Anterior cingulate cortex (tissue), 58 donors: ENCODE measurements around the gene WDR35.
"Not testable (repeated sequence)": the region's sequence is repeated elsewhere in the genome, so short reads cannot be mapped to it uniquely, and the experiment has no call there.

Experiments
- DNase-seq, 58 donors: peaks; one replicate each; lab custom pipeline; 2025; lab: John Stamatoyannopoulos, UW

WDR35 gene

DNA sequence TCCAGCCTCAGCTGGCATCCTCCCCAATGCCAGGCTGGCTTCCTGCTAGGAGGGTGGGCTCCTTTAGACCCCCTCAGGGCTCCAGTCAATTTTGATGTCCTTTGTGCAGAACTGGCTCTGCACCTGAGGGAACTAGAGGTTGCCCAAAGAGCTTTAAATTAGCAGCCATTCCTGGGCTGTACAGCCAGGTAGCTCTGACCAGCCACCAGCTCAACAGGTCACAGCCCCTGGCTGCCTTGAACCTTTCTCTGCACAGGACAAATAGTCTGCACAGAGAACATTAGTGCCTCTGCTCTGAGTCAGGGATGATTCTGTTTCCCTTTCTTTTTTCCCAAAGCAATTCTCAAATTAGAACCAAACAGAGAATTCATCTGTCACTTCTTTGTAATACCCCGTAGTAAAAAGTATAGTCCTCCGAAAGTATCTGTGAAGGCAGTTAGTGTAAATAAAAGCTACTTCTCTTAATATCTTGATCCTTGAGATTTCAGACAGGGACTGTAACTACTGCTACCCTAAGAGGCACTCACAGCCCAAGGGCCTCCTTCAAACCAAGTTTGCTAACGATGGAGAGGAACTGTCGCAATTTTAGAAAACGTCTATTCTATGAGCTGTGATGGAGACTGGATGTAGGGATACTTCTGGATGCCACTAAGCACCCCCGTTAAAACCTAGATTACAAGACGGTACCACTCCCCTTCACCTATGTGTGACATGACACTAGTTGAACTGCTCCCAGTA, 91.1 kb downstream of the WDR35 start:
- DNase-seq, result no peak

GRCh38 chr2:19897623-19898245, 92.2 kb downstream of the WDR35 start:
- DNase-seq, result no peak

DNA sequence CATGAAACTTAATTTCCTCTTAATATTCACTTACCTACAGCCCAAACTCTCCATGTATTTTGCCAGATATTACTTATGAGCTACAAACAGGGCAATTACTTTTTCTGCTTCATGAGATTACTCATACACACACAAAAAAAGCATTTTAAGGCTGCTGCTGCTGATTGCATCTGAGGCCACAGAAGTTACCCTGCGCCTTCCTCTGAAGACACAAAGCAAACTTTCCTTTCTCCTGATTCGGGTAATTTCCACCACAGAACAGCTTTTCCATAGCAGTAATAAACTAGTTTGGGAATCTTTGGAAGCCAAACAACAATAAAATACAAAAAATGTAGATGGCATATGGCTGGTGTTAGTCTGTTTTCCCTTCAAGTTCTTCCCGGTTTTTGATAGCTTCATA, 94.4 kb downstream of the WDR35 start:
- DNase-seq, result no peak

- DNase-seq, result no peak
These were observed 95.6 kb downstream of the WDR35 start for GRCh38 chr2:19894134-19894792.

- DNase-seq, result no peak
These were observed 96.3 kb downstream of the WDR35 start for GRCh38 chr2:19893520-19894133.

- not testable (repeated sequence) for DNase-seq
These were observed 97.9 kb downstream of the WDR35 start for GRCh38 chr2:19891971-19892370.

DNA sequence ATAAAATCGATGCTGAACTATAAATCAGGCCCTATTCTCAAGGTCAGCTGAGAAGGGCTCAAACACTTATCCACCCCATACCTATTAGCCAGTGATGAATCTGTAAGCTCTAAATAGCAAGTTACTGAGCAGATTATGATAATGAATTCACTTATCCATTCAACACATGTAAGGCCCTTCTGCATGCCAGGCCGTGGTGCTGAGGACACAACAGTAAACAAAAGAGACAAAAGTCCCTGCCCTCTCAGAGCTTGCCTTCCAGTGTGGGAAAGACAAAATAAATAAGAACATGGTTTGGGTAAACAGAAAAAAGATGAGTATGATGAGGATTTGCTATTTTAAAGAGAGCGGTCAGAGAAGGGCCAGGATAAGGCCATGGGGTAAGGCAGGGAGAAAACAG, 99.8 kb downstream of the WDR35 start:
- DNase-seq, result no peak

- DNase-seq, result peak in 3 of 58 donors; percentile 1 to 20 (median 10)
These were observed 101.1 kb downstream of the WDR35 start for GRCh38 chr2:19888831-19889230.

DNA sequence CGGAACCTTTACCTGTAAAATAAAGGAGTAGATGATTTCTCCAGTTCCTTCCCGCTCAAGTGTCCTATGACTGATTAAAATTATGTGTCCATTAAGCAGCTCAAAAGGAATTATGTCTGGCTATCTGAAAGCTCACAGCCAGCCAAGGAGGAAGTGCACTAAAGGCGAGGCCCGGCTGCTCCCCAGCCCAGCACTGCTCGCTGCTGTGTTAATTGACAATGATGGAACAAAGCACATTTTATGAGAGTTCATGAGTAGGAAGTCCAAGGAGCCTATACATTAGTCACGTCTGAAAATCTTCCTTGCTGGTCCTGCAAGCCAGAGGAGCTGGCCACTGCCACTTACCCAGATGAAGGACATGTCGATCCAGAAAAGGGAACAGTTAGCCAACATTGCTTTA, 102.4 kb downstream of the WDR35 start:
- DNase-seq, result no peak

- DNase-seq, result peak in 1 of 58 donors; percentile 6
These were observed 103.6 kb downstream of the WDR35 start for GRCh38 chr2:19886261-19886660.

- DNase-seq, result no peak
These were observed 104.1 kb downstream of the WDR35 start for GRCh38 chr2:19885791-19886190.

DNA sequence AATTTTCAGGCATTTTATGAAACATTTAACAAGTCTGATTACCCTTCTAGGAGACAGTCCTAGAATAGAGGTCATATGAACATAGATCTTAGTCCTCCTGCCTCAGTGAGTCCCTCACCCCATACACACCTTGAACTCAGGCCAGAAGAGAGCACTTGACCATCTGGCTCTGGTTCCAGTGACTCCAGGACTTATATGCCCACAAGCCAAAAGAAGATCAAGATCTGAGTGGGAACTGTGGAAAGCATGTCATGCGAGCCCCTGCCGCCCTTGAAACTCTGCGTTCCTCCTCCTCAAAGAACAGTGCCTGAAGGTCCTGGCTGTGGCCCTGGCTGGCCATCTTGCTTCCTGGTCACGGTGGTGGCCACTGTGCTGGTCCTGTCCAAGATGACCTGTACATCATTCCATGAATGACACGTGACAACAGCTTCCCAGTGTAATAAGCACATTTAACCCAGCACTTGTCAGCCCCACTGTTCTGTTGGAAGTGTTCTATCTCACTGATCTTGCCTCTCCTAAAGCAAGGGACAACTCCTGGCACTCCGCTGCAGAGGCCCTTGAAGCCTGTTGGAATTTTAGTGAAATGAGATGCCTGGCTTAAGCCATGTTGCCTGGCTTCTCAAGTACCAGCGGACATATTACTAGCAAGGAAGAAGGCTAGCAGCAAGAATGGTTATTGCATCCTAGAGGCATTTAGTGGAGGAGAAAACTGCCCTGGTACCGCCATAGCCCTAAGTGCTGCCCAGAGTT, 105.8 kb downstream of the WDR35 start:
- DNase-seq, result no peak

GRCh38 chr2:19883486-19883885, 106.4 kb downstream of the WDR35 start:
- no peak for DNase-seq

DNA sequence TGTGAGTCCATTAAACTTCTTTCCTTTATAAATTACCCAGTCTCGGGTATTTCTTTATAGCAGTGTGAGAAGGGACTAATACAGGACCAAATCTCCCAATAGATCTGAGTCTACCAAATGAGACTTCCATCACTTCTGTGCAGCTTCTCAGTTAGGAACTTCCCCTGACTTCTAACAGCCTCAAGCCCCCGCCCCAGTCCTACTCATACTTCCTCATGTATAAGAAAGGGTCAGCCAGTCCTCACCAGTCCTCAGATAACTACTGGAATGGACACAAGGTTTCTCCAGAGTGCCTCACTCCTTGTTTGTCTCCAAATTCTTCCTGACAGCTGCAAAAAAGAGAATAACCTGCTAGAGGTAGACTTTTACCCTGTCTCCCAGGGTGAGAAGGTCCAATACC, 107.6 kb downstream of the WDR35 start:
- no peak for DNase-seq

DNA sequence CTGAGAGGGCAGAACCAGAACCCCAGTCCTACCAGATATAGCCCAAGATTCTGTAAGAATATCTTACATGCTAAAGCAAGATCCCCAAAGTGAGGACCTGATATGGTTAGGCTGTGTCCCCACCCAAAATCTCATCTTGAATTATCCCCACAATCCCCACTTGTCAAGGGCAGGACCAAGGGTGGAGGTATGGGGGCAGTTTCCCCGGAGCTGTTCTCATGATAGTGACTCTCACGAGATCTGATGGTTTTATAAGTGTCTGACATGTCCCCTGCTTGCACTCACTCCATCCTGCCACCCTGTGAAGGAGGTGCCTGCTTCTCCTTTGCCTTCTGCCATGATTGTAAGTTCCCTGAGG, 108.0 kb downstream of the WDR35 start:
- DNase-seq, result no peak

GRCh38 chr2:19881221-19881907, 108.5 kb downstream of the WDR35 start:
- DNase-seq, result no peak

DNA sequence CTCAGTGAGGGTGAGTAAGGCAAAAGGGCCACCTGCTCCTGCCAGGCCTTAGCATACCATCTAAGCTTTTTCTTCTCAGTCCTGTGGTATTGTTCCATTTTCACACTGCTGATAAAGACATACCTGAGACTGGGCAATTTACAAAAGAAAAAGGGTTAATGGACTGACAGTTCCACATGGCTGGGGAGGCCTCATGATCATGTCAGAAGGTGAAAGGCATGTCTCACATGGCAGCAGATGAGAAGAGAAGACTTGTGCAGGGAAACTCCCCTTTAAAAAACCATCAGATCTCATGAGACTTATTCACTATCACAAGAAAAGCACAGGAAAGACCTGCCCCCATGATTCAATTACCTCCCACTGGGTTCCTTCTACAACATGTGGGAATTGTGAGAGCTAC, 109.7 kb downstream of the WDR35 start:
- DNase-seq, result not testable (repeated sequence)

GRCh38 chr2:19879120-19879519, 110.8 kb downstream of the WDR35 start:
- DNase-seq, result no peak

- DNase-seq, result no peak
These were observed 111.4 kb downstream of the WDR35 start for GRCh38 chr2:19878268-19879046.
